Measurements from ENCODE around the gene ADAMTS9. TPM values are rescaled to one million over a fixed set of nuclear protein-coding genes. Genes with fewer than 3 reads are reported as not detected.
A peak's percentile ranks its signal among the peaks of the same experiment; 100 is the strongest.

Gene ADAMTS9, protein sequence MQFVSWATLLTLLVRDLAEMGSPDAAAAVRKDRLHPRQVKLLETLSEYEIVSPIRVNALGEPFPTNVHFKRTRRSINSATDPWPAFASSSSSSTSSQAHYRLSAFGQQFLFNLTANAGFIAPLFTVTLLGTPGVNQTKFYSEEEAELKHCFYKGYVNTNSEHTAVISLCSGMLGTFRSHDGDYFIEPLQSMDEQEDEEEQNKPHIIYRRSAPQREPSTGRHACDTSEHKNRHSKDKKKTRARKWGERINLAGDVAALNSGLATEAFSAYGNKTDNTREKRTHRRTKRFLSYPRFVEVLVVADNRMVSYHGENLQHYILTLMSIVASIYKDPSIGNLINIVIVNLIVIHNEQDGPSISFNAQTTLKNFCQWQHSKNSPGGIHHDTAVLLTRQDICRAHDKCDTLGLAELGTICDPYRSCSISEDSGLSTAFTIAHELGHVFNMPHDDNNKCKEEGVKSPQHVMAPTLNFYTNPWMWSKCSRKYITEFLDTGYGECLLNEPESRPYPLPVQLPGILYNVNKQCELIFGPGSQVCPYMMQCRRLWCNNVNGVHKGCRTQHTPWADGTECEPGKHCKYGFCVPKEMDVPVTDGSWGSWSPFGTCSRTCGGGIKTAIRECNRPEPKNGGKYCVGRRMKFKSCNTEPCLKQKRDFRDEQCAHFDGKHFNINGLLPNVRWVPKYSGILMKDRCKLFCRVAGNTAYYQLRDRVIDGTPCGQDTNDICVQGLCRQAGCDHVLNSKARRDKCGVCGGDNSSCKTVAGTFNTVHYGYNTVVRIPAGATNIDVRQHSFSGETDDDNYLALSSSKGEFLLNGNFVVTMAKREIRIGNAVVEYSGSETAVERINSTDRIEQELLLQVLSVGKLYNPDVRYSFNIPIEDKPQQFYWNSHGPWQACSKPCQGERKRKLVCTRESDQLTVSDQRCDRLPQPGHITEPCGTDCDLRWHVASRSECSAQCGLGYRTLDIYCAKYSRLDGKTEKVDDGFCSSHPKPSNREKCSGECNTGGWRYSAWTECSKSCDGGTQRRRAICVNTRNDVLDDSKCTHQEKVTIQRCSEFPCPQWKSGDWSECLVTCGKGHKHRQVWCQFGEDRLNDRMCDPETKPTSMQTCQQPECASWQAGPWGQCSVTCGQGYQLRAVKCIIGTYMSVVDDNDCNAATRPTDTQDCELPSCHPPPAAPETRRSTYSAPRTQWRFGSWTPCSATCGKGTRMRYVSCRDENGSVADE (N-terminal part only)
- 174 TPM for polyA plus RNA-seq (ENCODE audit: insufficient read length)
- long read RNA-seq, donor 1, transcript ADAMTS9-202 (9 exons, 2,871 nt): major isoform, 8 of 57 reads
- long read RNA-seq, donor 1, partial matches to known transcripts: 42 of 57 reads
- long read RNA-seq, donor 1, other reads (novel, unspliced or antisense): 5 of 57 reads
- long read RNA-seq, donor 2, partial matches to known transcripts: 17 of 22 reads
- long read RNA-seq, donor 2, other reads (novel, unspliced or antisense): 0 of 22 reads
- long read RNA-seq, donor 3, partial matches to known transcripts: 25 of 37 reads
- long read RNA-seq, donor 3, other reads (novel, unspliced or antisense): 6 of 37 reads
- long read RNA-seq, donor 4, partial matches to known transcripts: 6 of 6 reads
- long read RNA-seq, donor 4, other reads (novel, unspliced or antisense): 0 of 6 reads
- long read RNA-seq, donor 5, transcript ADAMTS9-202 (9 exons, 2,871 nt): major isoform, 5 of 50 reads
- long read RNA-seq, donor 5, partial matches to known transcripts: 32 of 50 reads
- long read RNA-seq, donor 5, other reads (novel, unspliced or antisense): 12 of 50 reads
- long read RNA-seq, donor 6, partial matches to known transcripts: 5 of 8 reads
- long read RNA-seq, donor 6, other reads (novel, unspliced or antisense): 0 of 8 reads
- long read RNA-seq, donor 7, full-length matches to known transcripts: 11 of 20 reads
- long read RNA-seq, donor 7, partial matches to known transcripts: 9 of 20 reads
- long read RNA-seq, donor 7, other reads (novel, unspliced or antisense): 0 of 20 reads
- long read RNA-seq, donor 8, partial matches to known transcripts: 13 of 14 reads
- long read RNA-seq, donor 8, other reads (novel, unspliced or antisense): 0 of 14 reads

DNA sequence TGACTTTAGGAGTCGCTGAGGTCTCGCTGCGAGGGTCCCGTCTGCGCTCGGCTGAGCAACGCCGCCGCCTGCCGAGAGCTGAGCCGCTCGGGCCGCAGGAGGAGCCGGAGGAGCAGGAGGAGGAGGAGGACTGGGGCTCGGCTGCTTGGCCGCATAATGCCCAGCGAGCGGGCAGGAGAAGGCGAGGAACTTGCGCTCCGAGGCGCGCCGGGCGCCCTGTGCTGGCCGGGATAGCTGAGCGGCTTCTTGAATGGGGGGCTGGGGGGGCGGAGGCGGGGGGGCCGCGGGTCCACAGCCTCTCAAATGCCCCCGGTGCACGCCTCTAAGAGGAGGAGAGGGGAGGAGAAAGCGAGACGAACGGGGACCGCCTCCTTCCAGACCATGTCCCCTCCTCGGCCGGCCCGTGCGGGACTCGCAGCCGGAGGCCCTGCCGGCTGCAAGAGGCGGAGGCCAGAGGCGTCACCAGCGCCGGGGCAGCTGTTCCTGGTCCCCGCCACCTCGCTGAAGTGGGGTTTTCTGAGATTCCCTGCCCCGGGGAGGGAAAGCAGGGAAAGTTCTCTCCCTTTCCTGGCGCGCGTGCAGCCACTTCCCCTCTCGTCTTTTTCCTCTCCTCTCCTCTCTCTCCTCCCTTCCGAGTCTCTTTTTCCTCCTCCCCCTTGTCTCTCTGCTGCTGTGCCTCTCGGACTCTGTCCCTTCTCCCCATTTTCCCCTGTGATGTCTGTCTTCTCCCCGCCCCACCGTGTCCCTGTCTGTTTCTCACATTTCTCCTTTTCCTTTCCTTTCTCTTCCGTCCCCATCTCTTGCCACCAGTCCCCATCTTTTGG lies at the start of gene ADAMTS9:
Gene ADAMTS9 (minus strand): TSS at position 220 of the 824 bp plus-strand sequence. CDS start 343 bp downstream, outside the sequence.
- DNase-seq: peak; percentile 89

DNA sequence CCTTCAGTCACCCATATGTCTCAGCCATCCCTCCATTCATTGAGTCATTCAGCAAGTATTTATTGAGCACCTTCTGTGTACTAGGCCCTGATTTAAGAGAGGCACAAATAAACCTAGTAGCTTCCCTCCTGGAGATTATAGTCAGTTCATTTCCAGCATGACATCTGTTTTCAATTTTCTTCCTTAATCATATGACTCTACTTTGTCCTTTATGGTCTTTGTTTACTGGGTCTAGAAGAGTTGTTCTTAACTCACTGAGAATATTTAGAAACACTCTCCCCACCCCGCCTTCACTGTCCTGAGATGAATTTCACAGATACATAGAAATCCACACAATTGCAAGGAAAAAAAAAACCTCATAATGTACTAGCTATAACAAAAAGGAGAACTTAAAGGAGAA lies 44.8 kb upstream of the ADAMTS9 start:
- DNase-seq: no peak

DNA sequence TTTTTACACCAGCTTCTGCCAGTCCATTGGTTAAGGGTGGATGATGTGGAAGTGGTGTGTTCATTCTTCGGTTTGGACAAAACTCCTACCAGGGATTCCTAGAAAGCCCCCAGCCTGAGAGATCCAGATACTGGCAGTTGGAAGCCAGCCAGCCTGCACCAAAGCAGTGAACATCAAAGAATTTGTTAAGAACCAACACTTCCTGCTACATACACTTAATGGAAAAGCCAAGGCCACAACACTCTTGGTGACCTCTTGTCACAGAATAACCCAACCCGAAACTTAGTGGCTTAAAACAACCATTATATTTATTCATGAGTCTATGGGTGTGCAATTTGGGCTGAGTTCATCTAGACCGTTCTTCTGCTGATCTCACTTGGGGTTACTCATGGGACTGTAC lies 42.9 kb upstream of the ADAMTS9 start:
- DNase-seq: no peak

DNA sequence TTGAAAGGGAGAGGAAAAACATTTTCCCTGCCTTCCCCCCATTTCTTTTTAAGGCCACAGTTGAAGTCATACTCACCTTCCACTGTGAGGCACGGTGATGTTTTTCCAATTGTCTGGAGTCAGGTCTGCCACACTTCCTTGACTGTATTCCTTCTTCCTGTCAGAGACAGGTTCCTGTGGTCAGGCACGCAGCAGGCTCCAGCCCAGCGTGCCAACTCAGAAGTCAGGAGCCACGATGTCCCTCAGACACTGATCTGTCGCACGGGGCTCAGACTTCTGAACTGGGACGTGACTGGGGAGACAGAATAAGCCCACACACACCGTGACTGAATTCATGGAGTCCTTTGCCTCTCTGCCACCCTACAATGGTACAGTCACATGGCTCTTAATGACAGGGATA lies 41.2 kb upstream of the ADAMTS9 start:
- DNase-seq: no peak

DNA sequence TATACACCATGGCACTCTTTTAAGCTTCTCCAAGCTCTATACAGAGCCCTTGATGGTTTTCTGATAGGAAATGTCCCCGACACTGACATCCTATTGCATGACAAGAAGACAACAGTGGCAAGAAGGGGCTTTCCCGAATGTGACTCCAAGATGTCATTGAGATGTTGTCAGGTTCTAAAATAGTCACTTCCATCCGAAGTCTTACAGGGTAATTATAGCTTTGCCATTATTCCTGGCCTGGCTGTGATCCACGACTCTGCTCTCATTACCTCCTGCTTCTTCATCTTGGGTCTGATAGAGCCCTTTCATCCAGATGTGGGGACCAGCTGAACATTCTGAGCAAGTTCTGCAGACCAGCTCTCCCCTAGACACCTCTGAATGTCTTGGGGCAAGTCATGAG lies 40.6 kb upstream of the ADAMTS9 start:
- DNase-seq: no peak

DNA sequence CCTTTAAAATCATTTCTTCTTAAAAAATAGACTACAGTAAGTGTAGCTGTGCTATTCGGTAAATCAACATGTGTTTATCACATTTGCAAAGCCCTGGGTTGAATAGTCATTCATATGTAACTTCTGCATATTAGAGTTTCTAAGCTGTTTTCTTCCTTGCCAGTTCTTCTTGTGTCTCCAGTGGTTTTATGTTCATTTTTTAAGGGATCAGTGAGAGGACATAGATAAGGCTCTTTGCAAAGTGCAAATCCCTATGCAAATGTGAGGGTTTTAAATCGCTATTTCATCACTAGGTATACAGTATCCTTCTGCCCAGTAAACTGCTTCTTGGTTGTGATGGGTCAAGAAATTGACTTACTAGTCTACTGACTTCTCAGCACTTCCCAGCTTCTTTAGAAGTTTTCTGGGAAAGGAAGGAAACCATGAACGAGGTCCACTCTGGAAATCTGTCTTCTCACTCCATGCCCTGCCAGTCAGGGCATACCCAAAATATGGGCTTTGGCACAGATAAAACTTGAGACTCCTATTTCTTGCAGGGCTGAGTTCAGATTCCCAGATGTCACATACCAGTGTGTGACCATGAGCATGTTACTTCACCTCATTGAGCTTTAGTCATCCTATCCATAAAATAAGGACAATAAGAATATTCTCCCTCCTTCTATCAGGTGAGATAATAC lies 38.8 kb upstream of the ADAMTS9 start:
- no peak for DNase-seq

DNA sequence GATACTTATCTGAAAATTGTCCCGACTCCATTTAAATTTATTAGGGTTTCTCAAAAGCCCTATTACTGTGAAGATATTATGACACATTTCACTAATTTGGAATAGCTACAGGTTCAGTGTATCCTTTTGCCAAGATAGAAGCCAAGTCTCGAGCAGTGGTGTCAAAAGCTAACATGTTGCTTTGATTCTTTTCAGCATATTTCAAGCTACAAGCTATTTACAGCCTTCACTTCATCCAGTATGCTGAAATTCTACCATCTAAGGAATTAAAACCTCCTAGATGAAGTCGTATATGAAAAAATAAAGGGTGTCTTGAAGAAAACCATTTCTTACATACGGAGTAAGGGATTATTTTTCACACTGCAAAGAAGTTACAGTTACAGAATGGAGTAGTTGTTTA lies 31.2 kb upstream of the ADAMTS9 start:
- DNase-seq: no peak

DNA sequence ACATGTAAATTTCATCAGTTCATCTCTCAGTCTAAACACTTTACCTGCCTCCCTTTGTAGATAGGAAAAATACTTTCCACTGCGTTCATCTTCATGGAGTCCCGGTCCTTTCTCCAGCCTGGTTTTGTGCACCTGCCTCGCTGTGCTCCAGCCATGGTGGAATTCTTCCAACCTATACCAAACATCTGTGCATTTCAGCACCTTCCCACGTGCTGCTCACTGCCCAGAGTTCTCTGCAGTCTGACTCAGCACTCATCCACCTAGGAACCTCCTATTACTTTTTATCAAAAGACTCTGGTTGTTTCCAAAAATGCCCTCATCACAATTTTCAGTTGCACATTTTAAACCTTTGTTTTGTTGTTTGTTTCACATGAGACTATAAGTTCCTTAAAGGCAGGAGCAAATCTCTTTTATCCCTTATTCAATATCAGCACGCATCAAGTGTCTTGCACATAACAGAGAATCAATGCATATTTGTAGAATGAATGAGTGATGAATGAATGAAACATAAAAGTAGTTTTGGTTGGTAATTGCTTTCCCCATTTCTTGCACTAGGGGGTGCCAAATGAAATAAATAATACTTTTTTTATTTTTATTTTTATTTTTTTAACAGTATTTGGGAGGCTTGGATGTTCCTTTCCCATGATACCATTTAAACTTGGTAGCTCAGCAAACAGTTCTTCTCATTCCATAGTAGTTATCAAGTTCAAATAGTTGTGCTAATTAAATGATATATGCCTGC lies 30.2 kb upstream of the ADAMTS9 start:
- no peak for DNase-seq

DNA sequence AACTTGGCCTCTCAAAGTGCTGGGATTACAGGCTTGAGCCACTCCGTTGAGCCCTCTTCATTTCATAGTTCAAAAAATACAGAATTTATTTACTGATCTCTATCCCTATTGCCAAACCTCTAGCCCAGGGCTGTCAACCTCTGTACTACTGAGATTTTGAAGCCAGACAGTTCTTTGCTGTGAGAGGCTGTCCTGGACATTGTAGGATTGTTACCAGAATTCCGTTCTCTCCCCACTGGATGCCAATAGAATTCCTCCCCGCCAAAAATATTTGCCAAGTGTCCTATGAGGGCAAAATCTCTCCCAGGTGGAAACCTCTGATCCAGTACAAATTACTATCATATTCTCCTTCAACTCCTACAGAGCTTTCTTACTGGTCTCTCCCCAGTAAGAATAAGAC lies 29.6 kb upstream of the ADAMTS9 start:
- DNase-seq: no peak

DNA sequence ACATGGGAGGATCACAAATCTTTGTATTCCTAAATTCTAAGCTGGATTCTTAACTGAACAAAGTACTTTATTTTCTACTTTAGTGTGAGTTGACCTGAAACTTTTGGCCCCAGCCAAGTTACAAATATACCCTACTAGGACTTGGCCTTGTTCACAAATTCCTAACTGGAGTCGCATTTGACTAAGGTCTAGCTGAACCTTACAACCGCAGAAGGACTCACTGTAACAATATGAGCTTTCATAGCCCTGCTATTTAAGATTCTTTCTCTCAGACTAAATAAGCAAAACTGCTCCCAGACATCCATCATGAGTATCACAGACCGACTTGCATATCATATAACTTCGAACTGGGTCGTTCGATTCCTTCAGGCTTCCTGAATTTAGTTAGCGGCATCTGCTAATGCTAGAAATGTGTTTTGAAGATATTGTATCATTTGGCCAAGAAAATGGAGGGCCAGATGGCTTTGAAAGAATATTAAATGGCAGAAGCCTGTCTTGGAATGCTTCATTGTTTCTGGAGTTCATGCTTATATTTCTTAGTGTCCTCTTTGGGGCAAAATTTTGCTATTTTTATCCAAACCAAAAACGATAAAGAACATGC lies 28.4 kb upstream of the ADAMTS9 start:
- no peak for DNase-seq

DNA sequence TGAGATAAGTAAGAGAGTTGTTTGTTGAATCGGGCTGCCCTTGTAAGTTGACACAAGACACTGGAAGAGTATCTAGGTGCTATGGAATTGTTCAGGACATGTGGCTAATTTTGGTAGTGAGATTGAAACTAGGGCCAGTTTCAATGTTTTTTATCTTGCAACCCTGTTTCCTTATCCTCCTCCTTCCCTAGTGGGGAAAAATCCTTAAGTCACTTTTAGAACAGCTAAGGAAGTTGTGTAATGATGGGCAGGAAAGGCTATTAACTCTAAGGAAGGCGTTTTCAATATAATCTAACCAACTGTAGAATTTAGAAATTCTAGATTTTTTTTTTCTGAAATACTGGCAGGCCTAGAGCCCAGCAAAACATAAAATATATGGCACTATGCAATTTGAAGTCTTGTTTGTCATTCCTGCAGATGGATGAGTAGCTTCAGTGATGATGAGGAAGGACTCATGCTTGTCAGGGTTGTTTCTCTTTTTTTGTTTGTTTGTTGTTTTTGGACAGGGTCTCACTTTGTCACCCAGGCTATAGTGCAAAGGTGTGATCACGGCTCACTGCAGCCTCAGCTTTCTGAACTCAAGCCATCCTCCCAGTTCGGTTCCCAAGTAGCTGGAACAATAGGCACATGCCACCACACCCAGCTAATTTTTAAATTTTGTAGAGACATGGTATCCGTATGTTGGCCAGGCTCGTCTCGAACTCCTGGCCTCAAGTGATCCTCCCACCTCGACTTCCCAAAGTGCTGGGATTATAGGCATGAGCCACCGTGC lies 27.6 kb upstream of the ADAMTS9 start:
- DNase-seq: no peak

DNA sequence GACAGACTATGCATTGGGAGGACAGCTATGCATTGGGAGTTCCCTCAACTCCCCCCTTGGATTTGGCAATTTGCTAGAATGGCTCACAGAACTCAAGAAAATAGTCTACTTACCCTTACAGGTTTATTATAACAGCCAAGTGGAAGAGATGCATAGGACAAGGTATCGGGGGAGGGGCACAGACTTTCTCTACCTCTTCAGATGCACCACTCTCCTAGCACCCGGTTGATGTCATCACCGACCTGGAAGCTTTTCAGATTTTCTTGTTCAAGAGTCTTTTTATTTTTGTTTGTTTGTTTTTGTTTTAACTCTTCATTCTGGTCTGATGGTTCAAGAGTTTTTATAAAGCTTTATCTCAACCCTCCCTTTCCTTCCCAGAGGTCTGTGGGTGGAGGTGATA lies 20.7 kb upstream of the ADAMTS9 start:
- DNase-seq: no peak

DNA sequence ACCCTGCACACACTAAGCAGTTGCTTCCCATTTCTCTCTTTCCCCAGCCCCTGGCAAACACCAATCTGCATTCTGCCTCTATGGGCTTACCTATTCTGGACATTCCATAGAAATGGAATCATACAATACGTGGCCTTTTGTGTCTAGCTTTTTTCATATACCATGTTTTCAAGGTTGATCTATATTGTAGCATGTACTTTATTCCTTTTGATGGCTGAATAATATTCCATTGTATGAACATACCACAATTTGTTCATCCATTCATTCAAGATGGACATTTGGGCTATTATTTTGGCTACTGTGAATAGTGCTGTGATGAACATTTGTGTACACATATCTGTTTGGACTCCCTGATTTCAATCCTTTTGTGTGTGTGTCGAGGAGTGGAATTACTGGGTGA lies 18.1 kb upstream of the ADAMTS9 start:
- no peak for DNase-seq

DNA sequence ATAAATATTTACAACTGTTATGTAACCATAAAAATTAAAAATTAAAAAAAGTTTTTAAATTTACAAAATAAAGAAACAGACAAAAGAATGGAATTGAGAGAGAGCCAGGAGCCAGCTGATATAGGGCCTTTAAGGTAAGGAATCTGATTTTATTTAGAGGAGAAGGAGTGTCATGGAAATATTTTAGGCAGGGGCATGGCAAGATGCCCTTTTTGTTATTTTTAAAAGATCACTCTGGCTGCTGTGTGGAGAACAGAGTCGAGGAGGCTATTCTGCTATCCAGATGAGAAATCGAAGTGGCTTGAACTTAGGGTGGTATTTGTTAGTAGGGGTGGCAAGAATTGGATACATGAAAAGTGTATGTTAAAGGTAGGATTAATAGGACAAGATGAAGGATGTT lies 9.1 kb upstream of the ADAMTS9 start:
- DNase-seq: no peak

DNA sequence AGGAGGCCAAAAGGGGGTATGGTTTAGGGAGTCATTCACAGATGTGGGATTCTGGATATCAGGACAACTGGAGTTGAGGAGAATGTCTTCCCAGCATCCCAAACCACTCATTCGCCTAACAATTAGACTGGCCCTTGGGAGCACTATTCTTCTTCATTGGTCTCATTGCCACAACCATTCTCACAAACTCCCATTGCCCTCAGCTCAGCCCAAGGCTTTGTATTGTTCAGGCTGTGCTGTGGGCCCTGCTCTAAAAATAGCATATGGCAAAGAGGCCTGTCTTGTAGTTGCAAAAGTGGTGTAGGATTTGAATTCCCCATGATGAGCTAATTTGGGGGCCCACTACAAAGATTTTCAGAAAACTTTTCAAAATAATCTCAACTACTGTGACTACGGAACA lies 6.3 kb upstream of the ADAMTS9 start:
- no peak for DNase-seq

DNA sequence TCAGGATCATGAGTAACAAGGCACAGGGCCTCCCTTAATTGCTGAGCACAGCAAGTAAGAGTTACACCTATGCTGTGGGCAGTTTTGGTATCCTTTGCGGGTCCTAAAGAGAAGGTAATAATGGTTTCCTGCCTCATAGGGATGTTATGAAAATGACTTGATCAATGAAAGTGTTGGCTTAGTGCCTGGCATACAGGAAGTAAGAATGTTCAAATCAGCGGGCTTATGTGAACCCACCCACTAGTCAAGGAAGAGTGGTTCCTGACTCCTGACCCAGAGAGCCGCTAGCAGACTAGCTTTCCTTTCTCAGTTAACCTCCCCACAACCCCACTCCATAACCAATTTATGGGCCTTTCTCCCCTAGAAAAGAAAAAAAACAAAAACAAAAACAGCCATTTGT lies 5.2 kb upstream of the ADAMTS9 start:
- DNase-seq: peak; percentile 34

DNA sequence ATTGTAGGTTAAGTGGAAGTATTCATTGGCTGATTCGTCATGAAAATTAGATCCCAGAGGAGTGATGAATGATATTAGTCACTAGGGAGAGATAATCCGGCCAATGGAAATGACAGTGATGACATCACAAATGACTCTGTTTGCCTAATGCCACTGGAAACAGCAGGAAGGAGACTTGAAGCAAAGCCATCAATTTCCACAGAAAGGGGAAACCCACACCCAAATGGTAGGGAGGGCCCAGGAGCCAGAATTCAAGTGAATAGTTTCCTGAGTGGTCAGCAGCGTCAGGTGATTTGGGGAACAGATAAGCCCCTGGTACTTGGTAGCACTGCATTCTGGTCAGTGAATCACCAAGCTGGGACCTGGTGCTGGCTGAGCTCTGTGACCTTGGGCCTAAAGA lies 3.3 kb upstream of the ADAMTS9 start:
- DNase-seq: no peak

Data from left kidney (tissue), 8 donors.